ENCODE data around the gene KLF15.

The KLF15 gene

DNA sequence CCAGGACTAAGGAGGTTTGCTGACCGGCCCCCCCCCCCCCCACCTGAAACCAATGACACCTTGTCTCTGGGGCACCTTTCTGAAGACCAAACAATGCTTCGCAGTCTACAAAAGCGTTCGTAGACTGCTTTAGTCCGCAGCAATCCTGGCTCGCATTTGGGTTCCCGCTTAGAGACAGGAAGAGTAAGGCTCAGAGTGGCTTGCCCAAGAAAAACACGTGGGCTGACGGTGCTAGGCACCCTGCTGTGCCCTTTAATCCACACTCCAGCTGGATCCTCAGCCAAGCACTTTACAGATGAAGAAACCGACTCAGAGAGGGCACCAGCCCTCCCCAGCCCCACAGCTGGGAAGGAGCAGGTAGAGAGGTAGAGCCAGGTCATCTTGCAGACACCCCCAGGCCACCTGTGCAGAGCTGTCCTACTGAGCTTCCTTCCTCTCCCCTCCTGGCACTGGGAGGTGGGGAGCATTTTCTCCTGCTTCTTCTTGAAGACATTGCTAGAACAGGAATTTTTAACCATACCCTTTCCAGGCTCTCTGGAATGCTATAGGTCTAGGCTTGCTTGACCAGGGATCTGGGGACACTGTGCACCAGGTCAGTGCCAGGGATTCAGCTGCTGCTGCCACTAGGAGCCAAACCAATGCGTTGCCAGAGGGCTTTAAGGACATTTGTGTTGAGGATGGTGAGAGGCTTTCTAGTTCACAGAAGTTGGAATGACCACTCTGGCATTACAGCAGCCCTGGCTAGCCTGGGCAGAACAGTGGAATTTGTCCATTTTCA, 1.0 kb upstream of the KLF15 start:
- H3K36me3 ChIP-seq (ENCODE audit: control insufficient read depth, insufficient read depth, low read length, severe bottlenecking): no peaks in the 10 kb centered on the region
- H3K9ac ChIP-seq (ENCODE audit: low read length): peak overlapping the region; percentile 78
- H3K9me3 ChIP-seq (ENCODE audit: control insufficient read depth, low read length): peaks cover 13% of the 10 kb centered on the region
- DNase-seq (ENCODE audit: low read depth): peak; percentile 11
- peaks cover 41% of the 10 kb centered on the region for H3K27me3 ChIP-seq (replicated peaks; ENCODE audit: control insufficient read depth, insufficient read depth, low read length)
- peaks cover 40% of the 10 kb centered on the region for H3K4me1 ChIP-seq (ENCODE audit: control insufficient read depth, insufficient read depth, low read length)
- peak overlapping the region; percentile 83 for H3K4me3 ChIP-seq (ENCODE audit: low read length)

DNA sequence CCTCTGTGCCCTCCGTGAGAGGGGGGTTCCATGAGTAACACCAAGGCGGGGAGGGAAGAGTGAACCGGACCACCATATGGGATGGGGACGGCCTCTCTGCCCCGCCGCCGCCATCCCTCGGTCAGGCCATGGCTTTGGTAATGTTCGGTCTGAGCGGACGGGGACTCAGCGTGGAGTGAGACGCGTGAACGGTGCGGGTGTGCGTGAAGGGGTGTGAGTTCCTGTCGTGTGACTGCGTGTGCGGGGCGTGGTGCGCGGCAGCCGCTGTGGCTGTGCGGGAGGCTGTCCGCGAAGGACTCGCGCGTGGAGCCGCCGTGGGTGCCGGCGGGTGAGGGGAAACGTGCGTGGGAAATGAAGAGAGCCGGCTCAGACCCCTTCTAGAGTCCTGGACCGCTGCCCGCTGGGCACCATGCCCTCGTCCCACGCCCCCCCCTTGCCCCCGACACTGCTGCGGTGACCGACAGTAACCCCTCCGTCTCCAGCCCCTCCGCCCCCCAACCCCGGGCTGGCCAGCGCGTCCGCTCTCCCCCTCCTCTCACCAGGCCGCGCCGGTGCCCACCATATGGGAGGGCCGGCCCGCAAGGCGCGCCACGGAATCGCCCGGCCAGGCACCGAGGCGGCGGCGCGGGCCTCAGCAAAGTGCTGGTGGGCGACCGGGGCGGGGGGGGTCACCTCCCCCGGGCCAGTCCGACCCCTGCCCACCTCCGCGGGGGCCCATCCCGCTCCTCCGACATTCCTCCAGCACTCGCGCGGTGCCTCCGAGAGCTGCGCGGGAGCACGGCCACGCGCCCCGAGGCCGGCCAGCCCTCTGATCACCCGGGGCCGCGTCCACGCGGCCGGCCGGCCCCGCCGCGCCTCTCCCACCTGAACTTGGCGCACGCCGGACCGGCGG, 589 bp downstream of the KLF15 start:
- Histone ChIP-seq H3K4me3 (ENCODE audit: low read length) (peak overlapping the region; percentile 92), H3K9me3 (ENCODE audit: control insufficient read depth, low read length) (peaks cover 13% of the 10 kb centered on the region), H3K36me3 (ENCODE audit: control insufficient read depth, insufficient read depth, low read length, severe bottlenecking) (peaks cover 12% of the 10 kb centered on the region), H3K27me3 (replicated peaks; ENCODE audit: control insufficient read depth, insufficient read depth, low read length) (peaks cover 30% of the 10 kb centered on the region), H3K4me1 (ENCODE audit: control insufficient read depth, insufficient read depth, low read length) (peaks cover 56% of the 10 kb centered on the region), H3K9ac (ENCODE audit: low read length) (peak overlapping the region; percentile 96)
- peak; percentile 60 for DNase-seq (ENCODE audit: low read depth)

DNA sequence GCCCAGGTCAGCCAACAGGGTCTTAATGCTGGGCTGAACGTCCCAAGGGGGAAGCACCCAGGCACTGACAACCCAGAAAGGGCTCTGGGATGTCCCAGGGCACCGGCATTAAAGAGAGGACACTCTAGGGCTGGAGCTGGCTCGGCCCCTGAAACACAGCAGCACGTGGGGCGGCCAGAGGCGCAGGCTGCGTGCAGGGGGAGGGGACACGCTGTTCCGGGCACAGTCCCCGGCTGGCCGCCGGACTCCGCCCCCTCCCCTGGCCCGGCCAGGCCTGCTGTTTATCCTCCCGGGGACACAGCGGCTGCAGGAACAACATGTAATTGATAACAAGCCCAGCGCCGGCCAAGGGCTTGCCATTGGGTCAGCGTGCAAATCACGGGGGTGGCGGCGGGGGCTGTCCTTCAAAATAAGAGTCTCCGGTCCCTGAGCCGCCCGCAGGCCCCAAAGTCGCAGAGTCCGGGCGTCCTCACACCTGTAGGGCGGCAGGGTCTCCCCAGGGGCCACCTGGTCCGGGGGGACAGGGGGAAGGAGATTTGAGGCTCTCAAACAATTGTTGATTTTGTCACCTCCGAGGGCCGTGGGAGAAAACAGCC, 1.3 kb downstream of the KLF15 start:
- H3K4me3 ChIP-seq (ENCODE audit: low read length): peak overlapping the region; percentile 92
- peaks cover 19% of the 10 kb centered on the region for H3K36me3 ChIP-seq (ENCODE audit: control insufficient read depth, insufficient read depth, low read length, severe bottlenecking)
- peak; percentile 92 for DNase-seq (ENCODE audit: low read depth)
- H3K27me3 ChIP-seq (replicated peaks; ENCODE audit: control insufficient read depth, insufficient read depth, low read length): peaks cover 24% of the 10 kb centered on the region
- H3K4me1 ChIP-seq (ENCODE audit: control insufficient read depth, insufficient read depth, low read length): peaks cover 64% of the 10 kb centered on the region
- H3K9ac ChIP-seq (ENCODE audit: low read length): peak overlapping the region; percentile 96
- H3K9me3 ChIP-seq (ENCODE audit: control insufficient read depth, low read length): peaks cover 13% of the 10 kb centered on the region

DNA sequence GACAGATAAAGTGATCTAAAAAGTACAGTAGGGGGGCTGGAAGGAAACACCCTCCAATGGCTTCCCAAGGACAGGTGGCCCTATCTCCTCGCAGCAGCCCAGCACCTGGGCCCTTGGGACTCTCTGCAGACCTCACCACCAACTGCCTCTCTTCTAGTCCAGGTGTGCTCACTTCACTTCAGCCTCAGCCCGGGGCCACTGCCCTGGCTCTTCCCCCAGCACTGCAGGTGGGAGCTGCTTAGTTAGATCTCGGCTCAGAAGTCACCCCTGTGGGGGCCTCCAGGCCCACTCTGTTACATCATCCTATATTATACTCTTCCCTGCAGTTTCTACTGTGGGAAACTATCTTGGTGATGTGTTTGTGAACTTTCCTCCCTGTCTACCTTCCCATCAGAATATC, 2.0 kb downstream of the KLF15 start:
- Histone ChIP-seq H3K36me3 (ENCODE audit: control insufficient read depth, insufficient read depth, low read length, severe bottlenecking) (peaks cover 25% of the 10 kb centered on the region), H3K9me3 (ENCODE audit: control insufficient read depth, low read length) (peaks cover 11% of the 10 kb centered on the region), H3K9ac (ENCODE audit: low read length) (peak overlapping the region; percentile 96), H3K4me3 (ENCODE audit: low read length) (peak overlapping the region; percentile 92), H3K4me1 (ENCODE audit: control insufficient read depth, insufficient read depth, low read length) (peaks cover 70% of the 10 kb centered on the region), H3K27me3 (replicated peaks; ENCODE audit: control insufficient read depth, insufficient read depth, low read length) (peaks cover 17% of the 10 kb centered on the region)
- DNase-seq (ENCODE audit: low read depth): no peak

DNA sequence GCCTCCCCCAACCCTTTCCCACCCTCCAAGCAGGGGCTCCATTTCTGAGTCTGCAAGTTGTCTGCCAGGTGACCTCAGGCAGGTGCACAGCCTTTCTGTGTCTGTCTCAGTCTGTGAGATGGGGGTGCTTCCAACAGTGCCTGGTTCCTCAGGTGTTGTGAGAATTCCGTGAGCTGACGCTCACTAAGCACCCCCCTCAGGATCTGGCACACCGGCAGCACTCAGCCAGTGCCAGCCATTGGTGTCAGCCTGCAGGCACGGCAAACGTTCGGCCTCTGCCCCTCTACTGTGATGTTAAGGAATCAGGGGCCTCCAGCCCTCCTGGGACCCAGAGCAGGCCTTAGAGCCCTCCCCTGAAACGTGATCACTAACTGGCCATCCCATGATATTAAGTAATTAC, 2.4 kb downstream of the KLF15 start:
- Histone ChIP-seq H3K9ac (ENCODE audit: low read length) (peak overlapping the region; percentile 96), H3K27me3 (replicated peaks; ENCODE audit: control insufficient read depth, insufficient read depth, low read length) (peaks cover 13% of the 10 kb centered on the region), H3K4me1 (ENCODE audit: control insufficient read depth, insufficient read depth, low read length) (peaks cover 74% of the 10 kb centered on the region), H3K9me3 (ENCODE audit: control insufficient read depth, low read length) (peaks cover 8% of the 10 kb centered on the region), H3K36me3 (ENCODE audit: control insufficient read depth, insufficient read depth, low read length, severe bottlenecking) (peaks cover 30% of the 10 kb centered on the region), H3K4me3 (ENCODE audit: low read length) (peak overlapping the region; percentile 92)
- no peak for DNase-seq (ENCODE audit: low read depth)

DNA sequence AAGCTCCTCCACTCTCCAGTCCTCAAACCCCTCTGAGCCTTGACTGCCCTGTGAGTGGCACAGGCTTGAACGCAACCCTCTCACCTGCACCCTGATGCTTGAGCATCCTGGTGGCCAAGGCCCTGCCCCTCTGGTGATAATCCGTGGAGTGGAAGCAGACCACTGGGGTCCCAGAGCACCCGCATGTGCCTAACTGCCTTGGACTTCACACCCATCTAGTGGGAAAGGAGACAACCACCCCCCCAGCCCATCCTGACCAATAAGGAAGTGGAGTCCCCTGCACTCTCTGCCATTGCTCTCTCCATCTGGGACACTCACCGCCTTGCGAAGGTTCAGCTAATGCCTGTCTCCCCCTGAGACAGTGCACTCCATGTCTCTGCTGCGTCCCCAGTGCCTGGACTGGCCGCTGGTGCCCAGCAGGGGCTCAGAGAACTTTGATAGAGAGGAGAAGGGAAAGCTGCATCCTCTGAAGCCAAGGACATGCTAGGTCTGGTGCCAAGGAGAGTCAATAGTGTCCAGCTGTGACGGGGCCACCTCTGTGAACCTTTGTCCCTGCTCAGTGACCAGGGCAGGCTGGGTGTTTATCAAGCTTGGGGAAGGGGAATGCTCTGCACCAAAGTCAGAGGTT, 3.4 kb downstream of the KLF15 start:
- H3K9ac ChIP-seq (ENCODE audit: low read length): peak overlapping the region; percentile 96
- DNase-seq (ENCODE audit: low read depth): no peak
- H3K36me3 ChIP-seq (ENCODE audit: control insufficient read depth, insufficient read depth, low read length, severe bottlenecking): peaks cover 38% of the 10 kb centered on the region
- H3K9me3 ChIP-seq (ENCODE audit: control insufficient read depth, low read length): no peaks in the 10 kb centered on the region
- H3K4me1 ChIP-seq (ENCODE audit: control insufficient read depth, insufficient read depth, low read length): peaks cover 82% of the 10 kb centered on the region
- H3K4me3 ChIP-seq (ENCODE audit: low read length): peak overlapping the region; percentile 39
- H3K27me3 ChIP-seq (replicated peaks; ENCODE audit: control insufficient read depth, insufficient read depth, low read length): peaks cover 7% of the 10 kb centered on the region

DNA sequence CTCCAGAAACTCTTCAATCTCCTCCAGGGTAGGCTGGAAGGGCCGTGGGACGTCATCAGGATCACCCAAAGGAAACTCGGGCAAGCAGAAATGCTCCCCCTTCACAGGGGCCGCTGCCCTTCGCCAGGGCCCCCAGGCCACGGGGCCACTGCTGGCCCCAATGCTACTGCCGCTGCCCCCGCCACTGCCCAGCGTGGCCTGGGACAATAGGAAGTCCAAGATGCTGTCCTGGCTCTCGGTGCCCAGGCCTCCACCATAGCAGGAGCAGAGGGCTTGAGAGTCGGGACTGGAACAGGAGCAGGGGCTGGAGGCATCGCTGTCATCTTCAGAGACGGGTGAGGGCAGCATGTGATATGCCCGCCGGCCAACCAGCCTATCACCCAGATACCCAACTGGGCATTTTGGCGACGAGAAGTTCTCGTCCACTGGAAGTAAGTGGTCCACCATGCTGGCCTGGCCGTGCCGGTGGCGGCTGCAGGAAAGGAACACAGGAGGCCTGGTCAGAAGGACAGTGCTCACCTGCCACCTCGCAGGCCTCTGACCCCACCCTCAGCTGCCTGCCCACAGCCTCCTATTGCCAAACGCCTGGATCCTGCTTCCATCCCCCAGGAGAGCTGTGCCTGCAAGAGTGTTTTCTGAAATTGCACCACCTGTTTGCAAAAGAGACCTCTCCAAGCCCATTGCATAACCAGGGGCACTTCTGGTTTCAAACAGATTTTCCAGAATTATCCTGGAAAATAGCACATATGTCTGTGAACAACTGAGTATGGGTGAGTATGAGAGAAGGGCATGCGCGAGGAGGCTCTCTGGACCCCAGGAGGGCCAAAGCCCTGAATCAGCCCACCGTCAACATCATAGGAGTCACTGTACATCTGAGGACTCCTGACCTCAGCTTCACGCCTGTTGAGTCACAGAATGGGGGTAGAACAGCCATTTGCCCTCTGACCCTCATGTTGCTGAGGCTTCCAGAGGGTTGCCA, 4.4 kb downstream of the KLF15 start:
- H3K27me3 ChIP-seq (replicated peaks; ENCODE audit: control insufficient read depth, insufficient read depth, low read length): no peaks in the 10 kb centered on the region
- no peak for DNase-seq (ENCODE audit: low read depth)
- H3K4me3 ChIP-seq (ENCODE audit: low read length): peak overlapping the region; percentile 39
- H3K9ac ChIP-seq (ENCODE audit: low read length): peak overlapping the region; percentile 96
- H3K36me3 ChIP-seq (ENCODE audit: control insufficient read depth, insufficient read depth, low read length, severe bottlenecking): peaks cover 49% of the 10 kb centered on the region
- no peaks in the 10 kb centered on the region for H3K9me3 ChIP-seq (ENCODE audit: control insufficient read depth, low read length)
- peaks cover 82% of the 10 kb centered on the region for H3K4me1 ChIP-seq (ENCODE audit: control insufficient read depth, insufficient read depth, low read length)

DNA sequence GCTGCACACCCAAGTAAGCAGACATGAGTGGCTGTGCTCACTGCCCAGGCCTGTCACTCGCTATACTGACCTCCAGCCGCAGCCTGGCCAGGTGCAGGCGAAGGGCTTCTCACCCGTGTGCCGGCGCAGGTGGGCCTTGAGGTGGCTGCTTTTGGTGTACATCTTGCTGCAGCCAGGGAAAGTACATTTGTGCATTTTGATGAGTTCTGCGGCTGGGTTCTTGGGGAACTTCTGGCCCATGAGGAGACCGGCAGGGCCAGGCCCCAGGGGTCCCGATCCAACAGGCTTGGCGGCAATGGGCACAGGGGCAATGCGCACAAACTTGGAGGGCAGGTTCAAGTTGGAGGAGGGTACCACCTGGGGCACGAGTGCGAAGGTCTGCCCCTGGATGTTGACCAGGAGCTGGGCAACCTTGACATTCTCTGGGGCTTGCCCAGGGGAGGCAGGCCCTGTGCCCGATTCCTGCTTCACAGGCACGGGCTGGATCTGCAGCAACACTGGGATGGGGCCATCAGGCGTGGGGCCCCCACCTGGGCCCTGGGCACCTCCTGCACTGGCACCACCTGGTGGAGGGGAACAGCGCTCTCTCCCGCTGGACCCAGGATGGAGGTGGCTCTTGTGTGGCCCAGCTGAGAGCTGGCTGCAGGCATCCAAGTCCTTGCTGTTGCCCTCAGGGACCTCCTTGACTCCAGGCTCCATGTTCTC, 5.3 kb downstream of the KLF15 start:
- Histone ChIP-seq H3K9ac (ENCODE audit: low read length) (peak overlapping the region; percentile 96), H3K4me1 (ENCODE audit: control insufficient read depth, insufficient read depth, low read length) (peaks cover 88% of the 10 kb centered on the region), H3K4me3 (ENCODE audit: low read length) (no peak overlapping the region), H3K9me3 (ENCODE audit: control insufficient read depth, low read length) (no peaks in the 10 kb centered on the region), H3K27me3 (replicated peaks; ENCODE audit: control insufficient read depth, insufficient read depth, low read length) (no peaks in the 10 kb centered on the region), H3K36me3 (ENCODE audit: control insufficient read depth, insufficient read depth, low read length, severe bottlenecking) (peaks cover 57% of the 10 kb centered on the region)
- DNase-seq (ENCODE audit: low read depth): no peak

DNA sequence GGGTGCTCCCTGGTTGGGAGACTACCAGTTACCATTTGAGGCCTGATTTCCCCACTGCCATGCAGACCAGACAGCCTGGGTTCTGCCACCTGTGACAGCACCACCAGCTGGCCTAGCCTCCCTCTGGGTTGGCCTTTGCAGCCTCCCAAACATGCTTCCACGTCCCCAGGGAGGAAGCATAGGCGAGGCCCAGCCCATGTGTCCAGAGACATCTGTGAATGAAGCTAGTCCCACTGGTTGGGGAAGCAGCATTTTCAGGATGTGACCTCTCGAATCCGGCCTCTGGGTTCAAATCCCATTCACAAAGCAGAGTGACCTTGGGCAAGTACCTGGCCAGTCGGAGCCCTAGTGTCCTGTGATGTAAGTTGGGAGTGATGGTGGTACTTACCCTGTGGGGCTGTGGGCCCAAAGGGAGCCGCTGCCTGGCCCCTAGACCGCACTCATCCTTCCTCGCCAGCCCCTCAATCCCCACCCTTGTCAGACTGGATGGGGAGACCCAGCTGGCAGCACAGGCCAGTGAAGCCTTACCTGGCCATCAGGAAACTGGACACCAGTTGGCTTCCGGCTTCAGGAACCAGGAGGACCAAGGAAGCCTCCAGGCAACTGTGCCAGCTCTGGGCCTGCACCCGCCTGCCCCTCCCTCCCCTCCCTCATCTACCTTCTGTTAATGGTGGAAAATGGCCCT, 6.0 kb downstream of the KLF15 start:
- DNase-seq (ENCODE audit: low read depth): no peak
- Histone ChIP-seq H3K9ac (ENCODE audit: low read length) (peak overlapping the region; percentile 96), H3K9me3 (ENCODE audit: control insufficient read depth, low read length) (no peaks in the 10 kb centered on the region), H3K27me3 (replicated peaks; ENCODE audit: control insufficient read depth, insufficient read depth, low read length) (no peaks in the 10 kb centered on the region), H3K36me3 (ENCODE audit: control insufficient read depth, insufficient read depth, low read length, severe bottlenecking) (peaks cover 64% of the 10 kb centered on the region), H3K4me3 (ENCODE audit: low read length) (no peak overlapping the region), H3K4me1 (ENCODE audit: control insufficient read depth, insufficient read depth, low read length) (peaks cover 94% of the 10 kb centered on the region)
